GM12878 (cell line): ENCODE results near the gene PHB1.

ENCODE experiments used
- FOXM1 ChIP-seq: IDR thresholded peaks from 2 replicates; pipeline ENCODE4 v1.6.1; 2012; ENCODE audit warnings: low read depth, mild to moderate bottlenecking, inconsistent platforms, low read length, moderate library complexity
- GATAD2B ChIP-seq: fragments of 450-650 bp; conservative IDR thresholded peaks from 2 replicates; pipeline ENCODE4 v1.6.1; 2017; ENCODE audit warnings: low read depth, mild to moderate bottlenecking, moderate library complexity
- TF ChIP-seq, protein P1 (sequence below): fragments of 450-650 bp; IDR thresholded peaks from 2 replicates; pipeline ENCODE4 v1.6.1; 2017; ENCODE audit warnings: mild to moderate bottlenecking

DNA sequence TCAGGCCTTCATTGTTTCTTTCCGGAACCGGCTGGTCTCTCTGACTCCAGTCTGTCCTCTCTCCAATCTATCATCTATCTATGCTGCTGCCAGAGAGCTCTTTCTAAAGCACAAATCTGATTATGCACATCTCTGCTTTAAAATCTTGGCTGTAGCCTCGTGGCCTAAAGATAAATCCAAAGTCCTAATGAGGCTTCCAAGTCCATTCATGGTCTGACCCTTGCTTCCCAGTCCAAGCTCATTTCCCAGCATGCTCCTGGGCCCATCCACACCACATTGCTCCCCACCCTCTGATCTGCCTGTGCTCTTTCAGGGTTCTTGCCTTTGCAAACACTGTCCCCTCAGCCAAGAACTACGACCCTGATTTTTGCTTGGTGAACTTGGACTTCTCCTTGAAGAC lies 21.5 kb upstream of the PHB1 start:
- TF ChIP-seq GATAD2B (no peak), FOXM1 (no peak)
- TF ChIP-seq, protein P1, sequence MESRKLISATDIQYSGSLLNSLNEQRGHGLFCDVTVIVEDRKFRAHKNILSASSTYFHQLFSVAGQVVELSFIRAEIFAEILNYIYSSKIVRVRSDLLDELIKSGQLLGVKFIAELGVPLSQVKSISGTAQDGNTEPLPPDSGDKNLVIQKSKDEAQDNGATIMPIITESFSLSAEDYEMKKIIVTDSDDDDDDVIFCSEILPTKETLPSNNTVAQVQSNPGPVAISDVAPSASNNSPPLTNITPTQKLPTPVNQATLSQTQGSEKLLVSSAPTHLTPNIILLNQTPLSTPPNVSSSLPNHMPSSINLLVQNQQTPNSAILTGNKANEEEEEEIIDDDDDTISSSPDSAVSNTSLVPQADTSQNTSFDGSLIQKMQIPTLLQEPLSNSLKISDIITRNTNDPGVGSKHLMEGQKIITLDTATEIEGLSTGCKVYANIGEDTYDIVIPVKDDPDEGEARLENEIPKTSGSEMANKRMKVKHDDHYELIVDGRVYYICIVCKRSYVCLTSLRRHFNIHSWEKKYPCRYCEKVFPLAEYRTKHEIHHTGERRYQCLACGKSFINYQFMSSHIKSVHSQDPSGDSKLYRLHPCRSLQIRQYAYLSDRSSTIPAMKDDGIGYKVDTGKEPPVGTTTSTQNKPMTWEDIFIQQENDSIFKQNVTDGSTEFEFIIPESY, result no peak
